Upper lobe of left lung (tissue), 4 donors: ENCODE measurements around the gene WASHC4.

ENCODE experiments used
- CTCF ChIP-seq, 6 experiments: fragments of 450-650 bp in 4 of 6; fragments of 200-600 bp in 2 of 6; sonication (generic) in 2 of 6; IDR thresholded peaks; one replicate each; pipeline ENCODE4 v1.5.1; 2016 to 2019; ENCODE audit warnings: antibody characterized with exemption in 6 of 6
- POLR2A ChIP-seq, 4 donors: fragments of 450-650 bp; IDR thresholded peaks; one replicate each; pipeline ENCODE4 v1.5.1; 2016 to 2017; ENCODE audit warnings: antibody characterized with exemption in 4 of 4, mild to moderate bottlenecking in 2 of 4

DNA sequence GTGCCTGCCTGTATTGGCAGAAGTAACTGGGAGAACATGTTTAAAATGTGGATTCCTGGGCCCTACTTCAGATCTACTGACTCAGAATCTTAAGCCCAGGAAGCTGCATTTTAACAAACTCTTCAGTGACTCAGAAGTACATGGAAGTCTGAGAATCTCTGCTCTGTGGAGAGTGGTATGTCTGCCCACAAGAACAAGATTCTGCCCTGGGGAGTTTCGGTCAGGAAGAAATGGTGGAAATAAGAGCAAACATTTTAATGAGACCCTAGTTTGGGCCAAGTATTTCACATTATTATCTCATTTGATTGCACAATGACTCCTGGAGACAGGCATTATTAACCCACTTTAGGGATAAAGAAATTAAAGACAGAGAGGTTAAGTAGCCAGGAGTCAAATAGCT is 31.4 kb upstream of the WASHC4 start:
- no peak for TF ChIP-seq CTCF (IDR thresholded peaks at IDR 0.05)
- TF ChIP-seq POLR2A (IDR thresholded peaks at IDR 0.05), result no peak
